ENCODE data around the gene ZC3H18. TPM values are rescaled to one million over a fixed set of nuclear protein-coding genes. Genes with fewer than 3 reads are reported as not detected.

Gene ZC3H18
- total and polyA plus RNA-seq, 7 donors = 9.6 to 37.7 (median 16.1) TPM

- no peak overlapping the region for H3K4me3 ChIP-seq
- H3K27me3 ChIP-seq = peaks cover 28 to 63% (median 50%) of the 10 kb centered on the region in 3 donors
- H3K27ac ChIP-seq = no peak overlapping the region
- no peaks in the 10 kb centered on the region for H3K36me3 ChIP-seq
- peaks cover 0 to 11% (median 7%) of the 10 kb centered on the region in 4 donors for H3K4me1 ChIP-seq
- H3K9me3 ChIP-seq = no peaks in the 10 kb centered on the region
- whole genome bisulfite sequencing, 2 donors = 13 to 26% methylated on average over 45 of the region's 45 CpGs
- no peak for DNase-seq
- TF ChIP-seq POLR2AphosphoS5 (IDR thresholded peaks at IDR 0.05) (no peak), POLR2A (IDR thresholded peaks at IDR 0.05) (no peak), EP300 (IDR thresholded peaks at IDR 0.05) (no peak), CTCF (IDR thresholded peaks at IDR 0.05) (no peak)
- intact Hi-C loops (cut with DNase I) = no loop called here
These were observed 69.2 kb downstream of the ZC3H18 start for GRCh38 chr16:88639231-88640038.

- H3K36me3 ChIP-seq = no peaks in the 10 kb centered on the region
- peaks cover 28 to 58% (median 46%) of the 10 kb centered on the region in 3 donors for H3K27me3 ChIP-seq
- H3K4me1 ChIP-seq = peaks cover 0 to 5% (median 1%) of the 10 kb centered on the region in 4 donors
- no peak overlapping the region for H3K4me3 ChIP-seq
- no peak for DNase-seq
- no peak overlapping the region for H3K27ac ChIP-seq
- intact Hi-C loops (cut with DNase I) = no loop called here
- no peaks in the 10 kb centered on the region for H3K9me3 ChIP-seq
- no peak for TF ChIP-seq CTCF (IDR thresholded peaks at IDR 0.05)
- WGBS, 2 donors = 21 to 40% methylated on average over 13 of the region's 13 CpGs
These were observed 69.9 kb downstream of the ZC3H18 start for GRCh38 chr16:88640039-88640495.

- no peak for DNase-seq
- Histone ChIP-seq H3K9me3 (no peaks in the 10 kb centered on the region), H3K27me3 (peaks cover 28 to 51% (median 40%) of the 10 kb centered on the region in 3 donors), H3K4me3 (no peak overlapping the region), H3K36me3 (no peaks in the 10 kb centered on the region), H3K4me1 (peaks cover 0 to 4% (median 0%) of the 10 kb centered on the region in 4 donors), H3K27ac (no peak overlapping the region)
- intact Hi-C loops (cut with DNase I) = no loop called here
- TF ChIP-seq EP300 (IDR thresholded peaks at IDR 0.05) (no peak), POLR2AphosphoS5 (IDR thresholded peaks at IDR 0.05) (no peak), CTCF (IDR thresholded peaks at IDR 0.05) (no peak), POLR2A (IDR thresholded peaks at IDR 0.05) (no peak)
- WGBS, 2 donors = 42 to 53% methylated on average over 17 of the region's 17 CpGs
These were observed 70.5 kb downstream of the ZC3H18 start for GRCh38 chr16:88640498-88641247.

- intact Hi-C loops (cut with DNase I) = no loop called here
- peaks cover 0 to 4% (median 0%) of the 10 kb centered on the region in 4 donors for H3K4me1 ChIP-seq
- no peaks in the 10 kb centered on the region for H3K9me3 ChIP-seq
- DNase-seq = no peak
- TF ChIP-seq POLR2AphosphoS5 (IDR thresholded peaks at IDR 0.05) (no peak), EP300 (IDR thresholded peaks at IDR 0.05) (no peak), POLR2A (IDR thresholded peaks at IDR 0.05) (no peak), CTCF (IDR thresholded peaks at IDR 0.05) (no peak)
- 87 to 88% methylated on average over 58 of the region's 58 CpGs for WGBS, 2 donors
- no peak overlapping the region for H3K4me3 ChIP-seq
- H3K27me3 ChIP-seq = peaks cover 22 to 30% (median 23%) of the 10 kb centered on the region in 3 donors
- H3K36me3 ChIP-seq = no peaks in the 10 kb centered on the region
- H3K27ac ChIP-seq = no peak overlapping the region
These were observed 72.9 kb downstream of the ZC3H18 start for GRCh38 chr16:88642881-88643643.
